Gastroesophageal sphincter (tissue), 4 donors: ENCODE measurements around the gene TTBK1. TPM values are rescaled to one million over a fixed set of nuclear protein-coding genes. Genes with fewer than 3 reads are reported as not detected.

Experiments used
- ATAC-seq: fragments of 150-250 bp; one replicate; pipeline ENCODE4 v1.9.1; 2016; ENCODE audit warnings: mild to moderate bottlenecking, moderate library complexity
- H3K27ac ChIP-seq, 4 donors: fragments of 200-600 bp; sonication (generic) in 3 of 4; 1 replicate in 3 of 4; 2 replicates in 1 of 4; pipeline ENCODE4 v1.5.1; 2016 to 2019
- H3K27me3 ChIP-seq: fragments of 200-600 bp; sonication (generic); one replicate; pipeline ENCODE4 v1.5.1; 2019
- H3K36me3 ChIP-seq, 2 donors: fragments of 200-600 bp; sonication (generic); one replicate each; pipeline ENCODE4 v1.5.1; 2019; ENCODE audit warnings: control low read depth in 1 of 2
- H3K4me1 ChIP-seq, 3 donors: fragments of 200-600 bp; sonication (generic); 1 replicate in 2 of 3; 2 replicates in 1 of 3; pipeline ENCODE4 v1.5.1; 2016 to 2019; ENCODE audit warnings: control low read depth in 2 of 3
- H3K4me3 ChIP-seq, 2 donors: fragments of 200-600 bp; sonication (generic); one replicate each; pipeline ENCODE4 v1.5.1; 2019; ENCODE audit warnings: mild to moderate bottlenecking in 1 of 2, moderate library complexity in 1 of 2
- H3K9me3 ChIP-seq, 3 donors: fragments of 200-600 bp; sonication (generic); one replicate each; pipeline ENCODE4 v1.5.1; 2017 to 2019; ENCODE audit warnings: control low read depth in 2 of 3
- EP300 ChIP-seq: sonication (generic); formaldehyde crosslinking; IDR thresholded peaks from one replicate; pipeline ENCODE4 v1.6.1; 2017; ENCODE audit warnings: antibody characterized with exemption, mild to moderate bottlenecking
- POLR2A ChIP-seq, 2 donors: fragments of 450-650 bp; IDR thresholded peaks; one replicate each; pipeline ENCODE4 v1.6.1; 2017; ENCODE audit warnings: antibody characterized with exemption in 2 of 2, mild to moderate bottlenecking in 2 of 2, moderate library complexity in 1 of 2
- POLR2AphosphoS5 ChIP-seq: sonication (generic); formaldehyde crosslinking; IDR thresholded peaks from one replicate; pipeline ENCODE4 v1.6.1; 2017; ENCODE audit warnings: antibody characterized with exemption
- WGBS, 2 donors: methylation state at CpG; one replicate each; pipeline ENCODE4 v1.1.5; 2018; ENCODE audit warnings: low coverage in 1 of 2; 5-methylcytosine and 5-hydroxymethylcytosine counted together
- total RNA-seq, 4 donors: library from RNA; depleted of rRNA; stranded (reverse); fragments of >200 nt; gene quantifications; one replicate each; pipeline ENCODE4 v1.1.0, GENCODE V29; 2016
- TF ChIP-seq, protein P1 (sequence below), 4 experiments: fragments of 200-600 bp in 2 of 4; fragments of 450-650 bp in 2 of 4; sonication (generic) in 1 of 4; IDR thresholded peaks; one replicate each; pipeline ENCODE4 v1.5.1; 2017 to 2019; ENCODE audit warnings: antibody characterized with exemption in 4 of 4, mild to moderate bottlenecking in 2 of 4, moderate library complexity in 2 of 4

The TTBK1 gene
- total RNA-seq, 4 donors from 2014 or later = 0.08 to 0.20 TPM; not detected in 2

DNA sequence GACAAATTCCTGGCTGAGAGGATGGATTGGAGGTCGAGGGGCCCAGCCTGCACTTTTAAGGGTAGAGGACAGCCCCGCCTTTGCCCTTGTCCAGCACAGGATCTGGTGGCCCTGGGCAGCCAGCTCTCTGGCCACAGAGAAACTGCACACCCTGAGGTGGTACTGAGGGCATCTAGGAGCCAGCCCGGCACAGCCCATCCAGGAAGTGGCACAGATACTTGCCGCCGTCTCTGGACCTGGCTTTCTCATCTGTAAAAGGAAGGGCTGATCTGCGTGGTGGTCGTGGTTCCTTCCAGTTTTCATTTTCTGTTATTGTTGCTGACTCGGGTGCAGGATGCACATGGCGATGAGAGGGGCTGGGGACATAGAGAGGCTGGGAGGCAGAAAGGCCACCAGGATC, 38.8 kb downstream of the TTBK1 start:
- no peak for TF ChIP-seq EP300
- no peak for TF ChIP-seq POLR2A (IDR thresholded peaks at IDR 0.05)
- TF ChIP-seq POLR2AphosphoS5 = no peak
- TF ChIP-seq, protein P1, sequence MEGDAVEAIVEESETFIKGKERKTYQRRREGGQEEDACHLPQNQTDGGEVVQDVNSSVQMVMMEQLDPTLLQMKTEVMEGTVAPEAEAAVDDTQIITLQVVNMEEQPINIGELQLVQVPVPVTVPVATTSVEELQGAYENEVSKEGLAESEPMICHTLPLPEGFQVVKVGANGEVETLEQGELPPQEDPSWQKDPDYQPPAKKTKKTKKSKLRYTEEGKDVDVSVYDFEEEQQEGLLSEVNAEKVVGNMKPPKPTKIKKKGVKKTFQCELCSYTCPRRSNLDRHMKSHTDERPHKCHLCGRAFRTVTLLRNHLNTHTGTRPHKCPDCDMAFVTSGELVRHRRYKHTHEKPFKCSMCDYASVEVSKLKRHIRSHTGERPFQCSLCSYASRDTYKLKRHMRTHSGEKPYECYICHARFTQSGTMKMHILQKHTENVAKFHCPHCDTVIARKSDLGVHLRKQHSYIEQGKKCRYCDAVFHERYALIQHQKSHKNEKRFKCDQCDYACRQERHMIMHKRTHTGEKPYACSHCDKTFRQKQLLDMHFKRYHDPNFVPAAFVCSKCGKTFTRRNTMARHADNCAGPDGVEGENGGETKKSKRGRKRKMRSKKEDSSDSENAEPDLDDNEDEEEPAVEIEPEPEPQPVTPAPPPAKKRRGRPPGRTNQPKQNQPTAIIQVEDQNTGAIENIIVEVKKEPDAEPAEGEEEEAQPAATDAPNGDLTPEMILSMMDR (IDR thresholded peaks at IDR 0.05) = no peak
- H3K27ac ChIP-seq = no peak overlapping the region
- WGBS, 2 donors = 100% methylated on average over 1 of the region's 9 CpGs; no CpG with 5 or more reads in 1 of the 2 donors
- peaks cover 46% of the 10 kb centered on the region for H3K27me3 ChIP-seq
- no peak for ATAC-seq
- no peaks in the 10 kb centered on the region for H3K9me3 ChIP-seq
- peaks cover 0 to 20% (median 0%) of the 10 kb centered on the region in 3 donors for H3K4me1 ChIP-seq
- no peaks in the 10 kb centered on the region for H3K36me3 ChIP-seq
- H3K4me3 ChIP-seq = no peak overlapping the region

DNA sequence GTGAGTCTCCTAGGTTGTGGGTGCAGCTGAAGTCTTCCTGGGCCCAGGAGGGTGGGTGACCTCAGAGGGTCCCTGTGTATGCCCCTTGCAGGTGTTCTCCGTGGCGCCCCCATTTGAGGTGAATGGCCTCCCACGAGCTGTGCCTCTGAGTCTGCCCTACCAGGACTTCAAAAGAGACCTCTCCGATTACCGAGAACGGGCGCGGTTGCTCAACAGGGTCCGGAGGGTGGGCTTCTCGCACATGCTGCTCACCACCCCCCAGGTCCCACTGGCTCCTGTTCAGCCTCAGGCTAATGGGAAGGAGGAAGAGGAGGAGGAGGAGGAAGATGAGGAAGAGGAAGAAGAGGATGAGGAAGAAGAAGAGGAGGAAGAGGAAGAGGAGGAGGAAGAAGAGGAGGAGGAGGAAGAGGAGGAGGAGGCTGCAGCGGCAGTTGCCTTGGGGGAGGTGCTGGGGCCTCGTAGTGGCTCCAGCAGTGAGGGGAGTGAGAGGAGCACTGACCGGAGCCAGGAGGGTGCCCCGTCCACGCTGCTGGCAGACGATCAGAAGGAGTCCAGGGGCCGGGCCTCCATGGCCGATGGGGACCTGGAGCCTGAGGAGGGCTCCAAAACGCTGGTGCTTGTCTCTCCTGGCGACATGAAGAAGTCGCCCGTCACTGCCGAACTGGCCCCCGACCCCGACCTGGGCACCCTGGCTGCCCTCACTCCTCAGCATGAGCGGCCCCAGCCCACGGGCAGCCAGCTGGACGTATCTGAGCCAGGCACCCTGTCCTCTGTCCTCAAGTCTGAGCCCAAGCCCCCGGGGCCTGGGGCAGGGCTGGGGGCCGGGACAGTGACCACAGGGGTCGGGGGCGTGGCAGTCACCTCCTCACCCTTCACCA, 39.6 kb downstream of the TTBK1 start:
- ATAC-seq = no peak
- WGBS, 2 donors = 82% methylated on average over 5 of the region's 32 CpGs; no CpG with 5 or more reads in 1 of the 2 donors

DNA sequence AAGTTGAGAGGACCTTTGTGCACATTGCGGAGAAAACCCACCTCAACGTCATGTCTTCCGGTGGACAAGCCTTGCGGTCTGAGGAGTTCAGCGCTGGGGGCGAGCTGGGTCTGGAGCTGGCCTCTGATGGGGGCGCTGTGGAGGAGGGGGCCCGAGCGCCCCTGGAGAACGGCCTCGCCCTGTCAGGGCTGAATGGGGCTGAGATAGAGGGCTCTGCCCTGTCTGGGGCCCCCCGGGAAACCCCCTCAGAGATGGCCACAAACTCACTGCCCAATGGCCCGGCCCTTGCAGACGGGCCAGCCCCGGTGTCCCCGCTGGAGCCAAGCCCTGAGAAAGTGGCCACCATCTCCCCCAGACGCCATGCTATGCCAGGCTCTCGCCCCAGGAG, 40.2 kb downstream of the TTBK1 start:
- Histone ChIP-seq H3K36me3 (no peaks in the 10 kb centered on the region), H3K27ac (no peak overlapping the region), H3K27me3 (peaks cover 46% of the 10 kb centered on the region), H3K4me3 (no peak overlapping the region), H3K4me1 (peaks cover 0 to 11% (median 0%) of the 10 kb centered on the region in 3 donors), H3K9me3 (no peaks in the 10 kb centered on the region)
- TF ChIP-seq POLR2A (IDR thresholded peaks at IDR 0.05) (no peak), EP300 (no peak), POLR2AphosphoS5 (no peak)
- TF ChIP-seq, protein P1 (IDR thresholded peaks at IDR 0.05) = no peak
- WGBS, 2 donors = no CpG with 5 or more reads among the region's 18 CpGs
- ATAC-seq = no peak

More for the DNA sequence above, 39.6 kb downstream of the TTBK1 start:
- Histone ChIP-seq H3K27me3 (peaks cover 46% of the 10 kb centered on the region), H3K36me3 (no peaks in the 10 kb centered on the region), H3K27ac (no peak overlapping the region), H3K4me1 (peaks cover 0 to 17% (median 0%) of the 10 kb centered on the region in 3 donors), H3K9me3 (no peaks in the 10 kb centered on the region), H3K4me3 (no peak overlapping the region)
- no peak for TF ChIP-seq EP300
- TF ChIP-seq, protein P1 (IDR thresholded peaks at IDR 0.05) = no peak
- TF ChIP-seq POLR2A (IDR thresholded peaks at IDR 0.05) = no peak

DNA sequence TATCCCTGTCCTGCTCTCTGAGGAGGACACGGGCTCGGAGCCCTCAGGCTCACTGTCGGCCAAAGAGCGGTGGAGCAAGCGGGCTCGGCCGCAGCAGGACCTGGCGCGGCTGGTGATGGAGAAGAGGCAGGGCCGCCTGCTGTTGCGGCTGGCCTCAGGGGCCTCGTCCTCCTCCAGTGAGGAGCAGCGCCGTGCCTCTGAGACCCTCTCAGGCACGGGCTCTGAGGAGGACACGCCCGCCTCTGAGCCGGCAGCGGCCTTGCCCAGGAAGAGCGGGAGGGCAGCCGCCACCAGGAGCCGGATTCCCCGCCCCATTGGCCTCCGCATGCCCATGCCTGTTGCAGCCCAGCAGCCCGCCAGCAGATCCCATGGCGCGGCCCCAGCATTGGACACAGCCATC, 40.6 kb downstream of the TTBK1 start:
- peaks cover 46% of the 10 kb centered on the region for H3K27me3 ChIP-seq
- H3K27ac ChIP-seq = no peak overlapping the region
- peaks cover 0 to 8% (median 0%) of the 10 kb centered on the region in 3 donors for H3K4me1 ChIP-seq
- no peak overlapping the region for H3K4me3 ChIP-seq
- WGBS, 2 donors = no CpG with 5 or more reads among the region's 27 CpGs
- TF ChIP-seq EP300 = no peak
- no peak for ATAC-seq
- H3K9me3 ChIP-seq = no peaks in the 10 kb centered on the region
- H3K36me3 ChIP-seq = no peaks in the 10 kb centered on the region

DNA sequence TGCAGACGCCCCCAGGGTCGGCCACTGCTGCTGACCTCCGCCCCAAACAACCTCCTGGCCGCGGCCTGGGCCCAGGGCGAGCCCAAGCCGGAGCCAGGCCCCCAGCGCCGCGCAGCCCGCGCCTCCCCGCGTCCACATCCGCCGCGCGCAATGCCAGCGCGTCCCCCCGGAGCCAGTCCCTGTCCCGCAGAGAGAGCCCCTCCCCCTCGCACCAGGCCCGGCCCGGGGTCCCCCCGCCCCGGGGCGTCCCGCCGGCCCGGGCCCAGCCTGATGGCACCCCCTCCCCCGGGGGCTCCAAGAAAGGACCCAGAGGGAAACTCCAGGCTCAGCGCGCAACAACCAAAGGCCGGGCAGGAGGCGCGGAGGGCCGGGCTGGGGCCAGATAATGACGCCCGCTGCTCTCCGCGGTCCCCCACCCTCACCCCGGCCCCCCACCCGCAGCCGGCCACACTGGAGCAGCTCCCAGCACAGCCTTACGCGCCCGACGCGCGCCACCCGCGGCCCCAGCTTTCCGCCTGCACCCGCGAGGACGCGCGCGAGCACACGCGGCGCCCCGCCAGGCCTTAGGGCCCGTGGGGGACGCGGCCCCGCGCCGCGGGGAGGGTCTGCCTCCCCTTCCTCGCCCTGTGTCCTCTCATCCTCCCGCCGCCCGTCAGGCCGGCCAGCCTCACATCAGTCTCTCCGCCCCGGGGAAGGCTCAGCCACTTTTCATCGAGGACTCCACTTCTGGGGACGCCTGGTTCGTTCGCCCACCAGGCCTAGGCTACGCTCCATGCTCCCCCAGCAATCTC, 41.9 kb downstream of the TTBK1 start:
- no peaks in the 10 kb centered on the region for H3K36me3 ChIP-seq
- TF ChIP-seq, protein P1 (IDR thresholded peaks at IDR 0.05) = no peak
- no peak for TF ChIP-seq POLR2AphosphoS5
- TF ChIP-seq POLR2A (IDR thresholded peaks at IDR 0.05) = no peak
- TF ChIP-seq EP300 = no peak
- H3K27me3 ChIP-seq = peaks cover 46% of the 10 kb centered on the region
- H3K27ac ChIP-seq = no peak overlapping the region
- peak overlapping the region in 1 of 2 donors; percentile 30 for H3K4me3 ChIP-seq
- no peaks in the 10 kb centered on the region for H3K9me3 ChIP-seq
- H3K4me1 ChIP-seq = peaks cover 0 to 8% (median 0%) of the 10 kb centered on the region in 3 donors
- no CpG with 5 or more reads among the region's 83 CpGs for WGBS, 2 donors
- ATAC-seq = no peak
